Measurements from ENCODE around the gene EIF4EBP3. TPM values are rescaled to one million over a fixed set of nuclear protein-coding genes. Genes with fewer than 3 reads are reported as not detected.

EIF4EBP3 gene
- total and polyA plus RNA-seq, 4 donors: 1.4 to 55.8 (median 8.0) TPM

DNA sequence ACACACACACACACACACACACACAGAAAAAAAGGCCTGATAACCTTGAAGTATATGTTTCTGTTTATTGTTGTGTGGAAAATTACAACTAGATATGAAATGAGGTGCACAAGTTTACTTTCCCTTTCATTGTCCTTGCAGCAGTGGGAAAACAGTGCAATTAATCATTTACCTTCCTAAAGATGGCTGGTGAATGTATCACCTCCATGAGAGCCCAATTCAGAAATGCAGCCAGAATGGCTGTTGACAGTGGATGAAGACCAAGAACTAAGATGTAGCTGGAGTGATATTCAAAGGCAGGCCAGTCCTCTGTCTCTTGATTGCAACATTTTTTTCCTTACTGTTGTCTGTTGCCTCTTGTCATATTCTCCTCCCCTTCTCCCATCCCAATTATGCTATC is 49.6 kb upstream of the EIF4EBP3 start:
- peaks cover 0 to 25% (median 8%) of the 10 kb centered on the region in 4 donors for H3K4me1 ChIP-seq (ENCODE audit: control insufficient read depth in 4 of 4, insufficient read depth in 4 of 4, low read length in 3 of 4)
- no peak overlapping the region for H3K9ac ChIP-seq (ENCODE audit: low read depth in 1 of 2, low read length in 2 of 2)
- TF ChIP-seq JUND (IDR thresholded peaks at IDR 0.05) (peak; percentile 52 to 70), FOXA2 (IDR thresholded peaks at IDR 0.05) (peak; percentile 97), RAD21 (IDR thresholded peaks at IDR 0.05) (peak; percentile 51 to 55), TAF1 (conservative IDR thresholded peaks at IDR 0.05) (no peak), FOXA1 (IDR thresholded peaks at IDR 0.05) (peak; percentile 93), HNF4A (conservative IDR thresholded peaks at IDR 0.05) (peak; percentile 60 to 79), NR2F2 (IDR thresholded peaks at IDR 0.05) (no peak), SP1 (IDR thresholded peaks at IDR 0.05) (peak; percentile 71), GABPA (IDR thresholded peaks at IDR 0.05 in 1 of 2, conservative IDR thresholded peaks at IDR 0.05 in 1 of 2) (peak in 1 of 2 donors; percentile 65), RXRA (IDR thresholded peaks at IDR 0.05) (peak; percentile 70 to 84), EGR1 (IDR thresholded peaks at IDR 0.05; ENCODE audit: low read depth in 2 of 2) (peak in 1 of 2 donors; percentile 60), HNF4G (IDR thresholded peaks at IDR 0.05) (peak; percentile 34), YY1 (IDR thresholded peaks at IDR 0.05) (peak; percentile 97)
- TF ChIP-seq, protein P1, sequence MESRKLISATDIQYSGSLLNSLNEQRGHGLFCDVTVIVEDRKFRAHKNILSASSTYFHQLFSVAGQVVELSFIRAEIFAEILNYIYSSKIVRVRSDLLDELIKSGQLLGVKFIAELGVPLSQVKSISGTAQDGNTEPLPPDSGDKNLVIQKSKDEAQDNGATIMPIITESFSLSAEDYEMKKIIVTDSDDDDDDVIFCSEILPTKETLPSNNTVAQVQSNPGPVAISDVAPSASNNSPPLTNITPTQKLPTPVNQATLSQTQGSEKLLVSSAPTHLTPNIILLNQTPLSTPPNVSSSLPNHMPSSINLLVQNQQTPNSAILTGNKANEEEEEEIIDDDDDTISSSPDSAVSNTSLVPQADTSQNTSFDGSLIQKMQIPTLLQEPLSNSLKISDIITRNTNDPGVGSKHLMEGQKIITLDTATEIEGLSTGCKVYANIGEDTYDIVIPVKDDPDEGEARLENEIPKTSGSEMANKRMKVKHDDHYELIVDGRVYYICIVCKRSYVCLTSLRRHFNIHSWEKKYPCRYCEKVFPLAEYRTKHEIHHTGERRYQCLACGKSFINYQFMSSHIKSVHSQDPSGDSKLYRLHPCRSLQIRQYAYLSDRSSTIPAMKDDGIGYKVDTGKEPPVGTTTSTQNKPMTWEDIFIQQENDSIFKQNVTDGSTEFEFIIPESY (IDR thresholded peaks at IDR 0.05): peak; percentile 66
- TF ChIP-seq, protein P2, sequence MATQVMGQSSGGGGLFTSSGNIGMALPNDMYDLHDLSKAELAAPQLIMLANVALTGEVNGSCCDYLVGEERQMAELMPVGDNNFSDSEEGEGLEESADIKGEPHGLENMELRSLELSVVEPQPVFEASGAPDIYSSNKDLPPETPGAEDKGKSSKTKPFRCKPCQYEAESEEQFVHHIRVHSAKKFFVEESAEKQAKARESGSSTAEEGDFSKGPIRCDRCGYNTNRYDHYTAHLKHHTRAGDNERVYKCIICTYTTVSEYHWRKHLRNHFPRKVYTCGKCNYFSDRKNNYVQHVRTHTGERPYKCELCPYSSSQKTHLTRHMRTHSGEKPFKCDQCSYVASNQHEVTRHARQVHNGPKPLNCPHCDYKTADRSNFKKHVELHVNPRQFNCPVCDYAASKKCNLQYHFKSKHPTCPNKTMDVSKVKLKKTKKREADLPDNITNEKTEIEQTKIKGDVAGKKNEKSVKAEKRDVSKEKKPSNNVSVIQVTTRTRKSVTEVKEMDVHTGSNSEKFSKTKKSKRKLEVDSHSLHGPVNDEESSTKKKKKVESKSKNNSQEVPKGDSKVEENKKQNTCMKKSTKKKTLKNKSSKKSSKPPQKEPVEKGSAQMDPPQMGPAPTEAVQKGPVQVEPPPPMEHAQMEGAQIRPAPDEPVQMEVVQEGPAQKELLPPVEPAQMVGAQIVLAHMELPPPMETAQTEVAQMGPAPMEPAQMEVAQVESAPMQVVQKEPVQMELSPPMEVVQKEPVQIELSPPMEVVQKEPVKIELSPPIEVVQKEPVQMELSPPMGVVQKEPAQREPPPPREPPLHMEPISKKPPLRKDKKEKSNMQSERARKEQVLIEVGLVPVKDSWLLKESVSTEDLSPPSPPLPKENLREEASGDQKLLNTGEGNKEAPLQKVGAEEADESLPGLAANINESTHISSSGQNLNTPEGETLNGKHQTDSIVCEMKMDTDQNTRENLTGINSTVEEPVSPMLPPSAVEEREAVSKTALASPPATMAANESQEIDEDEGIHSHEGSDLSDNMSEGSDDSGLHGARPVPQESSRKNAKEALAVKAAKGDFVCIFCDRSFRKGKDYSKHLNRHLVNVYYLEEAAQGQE (IDR thresholded peaks at IDR 0.05): peak; percentile 79
- TF ChIP-seq, protein P3, sequence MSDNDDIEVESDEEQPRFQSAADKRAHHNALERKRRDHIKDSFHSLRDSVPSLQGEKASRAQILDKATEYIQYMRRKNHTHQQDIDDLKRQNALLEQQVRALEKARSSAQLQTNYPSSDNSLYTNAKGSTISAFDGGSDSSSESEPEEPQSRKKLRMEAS (IDR thresholded peaks at IDR 0.05): peak; percentile 75
- TF ChIP-seq, protein P4, sequence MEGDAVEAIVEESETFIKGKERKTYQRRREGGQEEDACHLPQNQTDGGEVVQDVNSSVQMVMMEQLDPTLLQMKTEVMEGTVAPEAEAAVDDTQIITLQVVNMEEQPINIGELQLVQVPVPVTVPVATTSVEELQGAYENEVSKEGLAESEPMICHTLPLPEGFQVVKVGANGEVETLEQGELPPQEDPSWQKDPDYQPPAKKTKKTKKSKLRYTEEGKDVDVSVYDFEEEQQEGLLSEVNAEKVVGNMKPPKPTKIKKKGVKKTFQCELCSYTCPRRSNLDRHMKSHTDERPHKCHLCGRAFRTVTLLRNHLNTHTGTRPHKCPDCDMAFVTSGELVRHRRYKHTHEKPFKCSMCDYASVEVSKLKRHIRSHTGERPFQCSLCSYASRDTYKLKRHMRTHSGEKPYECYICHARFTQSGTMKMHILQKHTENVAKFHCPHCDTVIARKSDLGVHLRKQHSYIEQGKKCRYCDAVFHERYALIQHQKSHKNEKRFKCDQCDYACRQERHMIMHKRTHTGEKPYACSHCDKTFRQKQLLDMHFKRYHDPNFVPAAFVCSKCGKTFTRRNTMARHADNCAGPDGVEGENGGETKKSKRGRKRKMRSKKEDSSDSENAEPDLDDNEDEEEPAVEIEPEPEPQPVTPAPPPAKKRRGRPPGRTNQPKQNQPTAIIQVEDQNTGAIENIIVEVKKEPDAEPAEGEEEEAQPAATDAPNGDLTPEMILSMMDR (IDR thresholded peaks at IDR 0.05; ENCODE audit: low read depth, low read length, missing input control): no peak
- TF ChIP-seq, protein P5, sequence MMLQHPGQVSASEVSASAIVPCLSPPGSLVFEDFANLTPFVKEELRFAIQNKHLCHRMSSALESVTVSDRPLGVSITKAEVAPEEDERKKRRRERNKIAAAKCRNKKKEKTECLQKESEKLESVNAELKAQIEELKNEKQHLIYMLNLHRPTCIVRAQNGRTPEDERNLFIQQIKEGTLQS (IDR thresholded peaks at IDR 0.05): peak; percentile 42
- no peak for DNase-seq (ENCODE audit: low spot score)
- no peaks in the 10 kb centered on the region for H3K9me3 ChIP-seq (ENCODE audit: control insufficient read depth in 4 of 4, low read length in 3 of 4)
- no peak overlapping the region for H3K4me3 ChIP-seq (ENCODE audit: low read depth in 1 of 3, low read length in 3 of 3)
- H3K36me3 ChIP-seq (ENCODE audit: control insufficient read depth in 4 of 4, insufficient read depth in 3 of 4, low read depth in 1 of 4, low read length in 3 of 4): peaks cover 1 to 12% (median 8%) of the 10 kb centered on the region in 4 donors
- no peaks in the 10 kb centered on the region for H3K27me3 ChIP-seq (ENCODE audit: control insufficient read depth in 4 of 4, insufficient read depth in 4 of 4, low read length in 3 of 4)
- peak overlapping the region in 1 of 2 donors; percentile 26 for H3K27ac ChIP-seq (ENCODE audit: low read depth in 1 of 2, low read length in 2 of 2)
